IPS-18c (cell line): ENCODE data around the gene CDKAL1.

Experiments used
- H3K4me3 ChIP-seq: 2 replicates; pipeline ENCODE4 v1.7.0; 2013; ENCODE audit warnings: low read depth, mild to moderate bottlenecking, low read length, moderate library complexity; ENCODE audit not compliant: insufficient read depth
- H3K9me3 ChIP-seq: one replicate; pipeline ENCODE4 v1.6.1; 2013; ENCODE audit warnings: mild to moderate bottlenecking, low read length, moderate library complexity; ENCODE audit not compliant: control insufficient read depth, insufficient read depth

CDKAL1 gene

DNA sequence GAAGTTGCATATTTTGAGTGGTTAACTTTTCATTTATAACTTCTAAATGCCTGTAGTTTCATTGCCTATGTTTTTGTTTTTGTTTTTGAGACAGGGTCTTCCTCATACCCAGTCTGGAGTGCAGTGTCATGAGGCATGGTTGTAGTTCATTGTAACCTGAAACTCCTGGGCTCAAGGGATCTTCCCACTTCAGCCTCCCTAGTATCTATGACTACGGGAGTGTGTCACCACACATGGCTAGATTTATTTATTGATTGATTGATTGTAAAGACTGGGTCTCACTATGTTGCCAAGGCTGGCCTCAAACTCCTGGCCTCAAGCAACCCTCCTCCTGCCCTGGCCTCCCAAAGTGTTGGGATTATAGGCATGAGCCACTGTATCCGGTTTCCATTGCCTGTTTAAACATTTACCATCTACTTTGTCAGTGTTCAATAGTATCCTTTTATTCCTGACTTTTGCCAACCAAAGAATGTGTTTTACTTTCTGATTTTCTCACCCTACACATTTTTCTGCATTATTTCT, 144.6 kb downstream of the CDKAL1 start:
- H3K4me3 ChIP-seq = no peak overlapping the region
- H3K9me3 ChIP-seq = no peaks in the 10 kb centered on the region

DNA sequence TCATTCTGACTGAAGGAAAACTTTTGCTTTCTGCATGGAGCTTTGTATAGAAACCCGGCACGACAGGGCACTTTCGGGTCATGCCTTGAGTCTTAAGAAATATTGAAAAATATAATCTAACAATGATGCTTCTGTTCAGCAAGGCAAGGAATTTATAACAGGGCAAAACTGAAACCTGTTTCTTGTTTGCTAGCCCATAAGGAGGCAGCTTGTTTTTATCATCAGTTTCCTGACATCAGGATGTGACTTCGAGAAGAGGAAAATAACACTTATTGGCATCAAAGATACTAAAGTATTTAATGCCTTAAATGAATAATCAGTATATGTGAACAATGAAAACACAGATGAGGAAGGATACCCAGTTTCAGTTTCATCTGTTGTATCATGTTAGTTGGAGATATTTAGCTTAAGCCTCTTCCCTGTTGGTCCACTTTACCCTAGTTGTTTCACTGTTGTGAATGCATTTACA, 146.5 kb downstream of the CDKAL1 start:
- Histone ChIP-seq H3K4me3 (no peak overlapping the region), H3K9me3 (no peaks in the 10 kb centered on the region)

DNA sequence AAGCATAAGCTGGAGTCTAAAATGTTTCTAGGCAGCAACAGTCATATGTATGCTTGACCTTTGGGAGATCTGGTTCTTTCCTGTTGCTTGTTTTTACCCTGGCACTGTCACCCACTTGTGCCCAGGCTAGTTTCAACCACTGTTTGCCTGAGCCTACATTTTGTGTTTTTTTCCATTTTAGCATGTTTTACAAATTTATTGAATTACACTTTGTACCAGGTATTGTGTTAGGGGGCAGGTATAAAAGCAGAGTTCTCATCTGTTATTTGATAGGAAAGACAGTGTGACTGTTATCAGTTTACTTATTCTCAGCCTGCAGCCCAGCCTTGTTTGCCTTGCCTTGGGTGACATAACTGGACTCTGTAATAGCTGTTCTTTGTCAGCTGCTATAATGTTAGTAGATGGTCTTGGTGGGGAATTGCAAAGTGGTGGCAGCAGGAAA, 147.0 kb downstream of the CDKAL1 start:
- H3K9me3 ChIP-seq = no peaks in the 10 kb centered on the region
- no peak overlapping the region for H3K4me3 ChIP-seq

DNA sequence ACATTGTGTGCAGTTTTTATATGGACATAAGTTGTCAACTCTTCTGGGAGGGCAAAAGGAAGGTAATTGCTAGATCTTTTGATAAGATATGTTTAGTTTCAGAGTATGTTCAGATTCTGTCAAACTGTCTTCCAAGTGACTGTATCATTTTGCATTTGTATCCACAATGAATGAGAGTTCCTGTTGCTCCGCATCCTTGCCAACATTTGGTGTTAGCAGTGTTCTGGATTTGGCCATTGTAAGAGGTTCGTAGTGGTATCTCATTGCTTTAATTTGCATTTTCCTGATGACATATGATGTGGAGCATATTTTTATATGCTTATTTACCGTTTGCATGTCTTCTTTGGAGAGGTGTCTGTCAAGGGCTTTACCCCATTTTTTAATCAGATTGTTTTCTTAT, 150.2 kb downstream of the CDKAL1 start:
- Histone ChIP-seq H3K4me3 (no peak overlapping the region), H3K9me3 (no peaks in the 10 kb centered on the region)

DNA sequence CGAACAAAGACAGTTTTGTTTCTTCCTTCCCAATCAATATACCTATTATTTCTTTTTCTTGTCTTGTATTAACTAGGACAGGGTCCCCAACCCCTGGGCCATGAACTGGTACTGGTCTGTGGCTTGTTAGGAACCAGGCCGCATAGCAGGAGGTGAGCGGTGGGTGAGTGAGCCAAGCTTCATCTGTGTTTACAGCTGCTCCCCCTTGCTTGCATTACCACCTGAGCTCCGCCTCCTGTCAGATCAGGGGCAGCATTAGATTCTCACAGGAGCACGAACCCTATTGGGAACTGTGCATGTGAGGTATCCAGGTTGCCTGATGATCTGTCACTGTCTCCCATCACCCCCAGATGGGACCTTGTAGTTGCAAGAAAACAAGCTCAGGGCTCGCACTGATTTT, 151.9 kb downstream of the CDKAL1 start:
- no peaks in the 10 kb centered on the region for H3K9me3 ChIP-seq

DNA sequence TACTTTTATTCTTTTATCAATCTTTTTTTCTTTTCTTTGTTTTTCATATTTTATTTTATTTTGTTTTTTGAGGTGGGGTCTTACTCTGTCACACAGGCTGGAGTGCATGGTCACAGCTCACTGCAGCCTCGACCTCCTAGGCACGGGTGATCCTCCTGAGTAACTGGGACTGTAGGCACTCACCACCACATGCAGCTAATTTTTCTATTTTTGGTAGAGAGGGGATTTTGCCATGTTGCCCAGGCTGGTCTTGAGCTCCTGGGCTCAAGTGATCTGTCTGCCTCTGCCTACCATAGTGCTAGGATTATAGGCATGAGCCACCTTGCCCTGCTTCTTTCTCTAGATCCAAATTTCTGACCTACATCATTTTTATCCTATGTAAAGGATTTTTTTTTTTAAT, 153.2 kb downstream of the CDKAL1 start:
- Histone ChIP-seq H3K4me3 (no peak overlapping the region), H3K9me3 (no peaks in the 10 kb centered on the region)

More for the DNA sequence above, 151.9 kb downstream of the CDKAL1 start:
- no peak overlapping the region for H3K4me3 ChIP-seq

DNA sequence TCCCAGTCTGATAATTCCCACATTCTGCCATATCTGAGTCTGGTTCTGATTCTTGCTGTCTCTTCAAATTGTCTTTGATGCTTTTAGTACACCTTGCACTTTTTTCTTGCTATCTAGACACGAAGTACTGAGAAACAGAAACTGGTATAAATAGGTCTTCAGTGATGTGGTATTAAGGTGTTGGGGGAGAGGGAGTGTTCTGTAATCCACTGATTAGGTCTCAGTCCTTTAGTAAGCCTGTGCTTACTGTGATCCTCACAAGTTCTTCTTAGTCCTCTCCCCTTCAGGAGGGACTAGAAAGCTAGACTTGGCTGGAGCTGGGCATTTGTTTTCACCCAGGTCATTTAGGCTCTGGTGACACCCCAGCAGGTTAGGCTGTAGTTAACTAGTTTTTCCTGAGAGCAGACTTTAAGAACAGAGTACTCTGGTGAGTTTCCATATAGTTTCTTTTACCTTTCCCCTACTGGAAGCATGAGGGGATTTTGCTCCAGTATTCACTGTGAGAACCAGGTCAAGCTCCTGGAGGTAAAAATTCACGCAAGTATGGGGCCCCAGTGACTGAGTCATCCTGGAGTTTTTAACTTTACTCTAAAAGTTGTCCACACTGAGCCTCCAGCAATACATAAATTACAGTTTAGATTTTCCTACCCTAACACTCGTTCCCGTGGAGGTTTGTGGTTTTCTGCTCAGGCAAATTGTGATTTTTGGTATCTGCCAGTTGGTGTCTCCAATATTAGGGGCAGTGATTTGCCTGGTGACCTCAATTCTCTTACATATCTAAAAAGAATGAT, 154.6 kb downstream of the CDKAL1 start:
- no peaks in the 10 kb centered on the region for H3K9me3 ChIP-seq
- H3K4me3 ChIP-seq = no peak overlapping the region

DNA sequence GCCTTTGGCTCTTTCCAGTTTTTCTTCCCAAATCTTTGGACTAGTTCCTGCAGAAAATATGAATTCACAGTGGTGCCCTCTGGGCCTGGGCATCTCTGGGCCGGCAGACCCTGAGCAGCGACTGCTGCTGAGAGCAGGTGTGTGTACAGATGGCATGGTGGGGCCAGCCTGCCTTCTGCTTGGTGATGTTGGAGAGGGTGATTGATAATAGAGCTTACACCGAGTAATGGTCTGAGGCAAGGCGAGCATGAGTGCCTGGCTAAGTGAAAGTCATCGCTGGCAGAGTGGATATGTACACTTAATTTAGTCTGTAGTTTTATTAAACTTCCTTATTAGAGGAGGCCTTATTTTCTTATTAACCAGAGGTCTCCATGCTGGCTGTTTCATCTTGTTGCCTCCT, 156.9 kb downstream of the CDKAL1 start:
- no peaks in the 10 kb centered on the region for H3K9me3 ChIP-seq
- no peak overlapping the region for H3K4me3 ChIP-seq

DNA sequence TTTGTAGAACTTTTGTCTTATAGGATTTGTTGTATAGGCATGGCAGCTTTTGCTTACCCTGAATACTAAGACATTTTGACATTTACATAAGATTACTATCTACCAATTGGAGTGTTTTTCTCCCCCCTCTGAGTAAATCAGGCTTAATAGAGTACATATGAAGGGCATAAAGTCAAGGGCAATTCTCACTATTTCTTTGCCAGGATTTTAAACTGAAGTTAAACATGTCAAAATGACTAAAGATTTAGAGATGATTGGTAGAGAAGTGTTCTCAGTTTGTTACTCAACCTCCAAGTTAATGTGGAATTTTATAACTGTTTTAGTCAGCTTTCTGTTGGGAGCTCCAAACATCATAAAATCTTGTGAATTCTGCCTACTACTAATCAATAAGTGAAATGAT, 157.8 kb downstream of the CDKAL1 start:
- Histone ChIP-seq H3K4me3 (no peak overlapping the region), H3K9me3 (no peaks in the 10 kb centered on the region)

DNA sequence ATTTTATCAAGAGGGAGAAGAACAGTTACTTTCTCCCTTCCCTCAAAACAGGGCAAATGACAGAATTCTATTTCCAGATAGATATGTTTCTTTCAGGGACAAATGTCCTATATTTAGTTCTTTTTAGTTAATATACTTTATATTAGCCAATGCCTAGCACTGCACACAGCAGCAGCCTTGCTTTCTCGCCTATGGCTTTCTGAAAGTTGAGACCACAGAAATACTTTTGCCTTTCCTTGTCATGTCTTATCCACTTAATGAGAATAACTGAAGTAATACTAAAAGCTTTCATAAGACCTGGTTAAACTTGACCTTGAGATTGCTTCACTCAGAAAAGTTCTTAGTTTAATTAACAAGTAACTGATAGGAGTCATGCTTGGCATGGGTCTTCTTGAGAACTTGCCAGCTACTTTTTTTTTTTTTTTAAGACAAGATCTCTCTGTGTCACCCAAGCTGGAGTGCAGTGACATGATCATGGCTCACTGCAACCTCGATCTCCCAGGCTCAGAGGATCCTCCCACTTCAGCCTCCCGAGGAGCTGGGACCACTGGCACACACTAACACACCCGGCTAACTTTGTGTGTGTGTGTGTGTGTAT, 159.3 kb downstream of the CDKAL1 start:
- no peaks in the 10 kb centered on the region for H3K9me3 ChIP-seq
- no peak overlapping the region for H3K4me3 ChIP-seq

DNA sequence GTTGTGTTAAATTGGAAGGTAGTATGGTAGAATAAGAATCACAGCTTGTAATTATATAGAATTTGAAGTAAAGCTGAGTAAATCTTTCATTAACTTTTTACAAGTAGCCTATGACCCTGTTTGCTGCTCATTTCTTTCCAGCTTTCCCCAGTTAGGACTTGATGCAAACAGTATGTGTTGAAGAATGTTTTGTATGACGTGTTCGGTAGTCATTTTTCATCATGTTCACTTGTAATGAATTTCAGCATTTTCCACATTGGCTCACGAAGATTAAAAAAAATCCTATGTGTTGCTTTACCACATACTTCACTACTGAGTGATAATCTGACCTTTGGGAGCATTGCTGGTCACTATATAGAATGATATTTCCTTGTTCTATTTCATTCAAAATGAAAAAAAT, 162.4 kb downstream of the CDKAL1 start:
- no peaks in the 10 kb centered on the region for H3K9me3 ChIP-seq
- no peak overlapping the region for H3K4me3 ChIP-seq

DNA sequence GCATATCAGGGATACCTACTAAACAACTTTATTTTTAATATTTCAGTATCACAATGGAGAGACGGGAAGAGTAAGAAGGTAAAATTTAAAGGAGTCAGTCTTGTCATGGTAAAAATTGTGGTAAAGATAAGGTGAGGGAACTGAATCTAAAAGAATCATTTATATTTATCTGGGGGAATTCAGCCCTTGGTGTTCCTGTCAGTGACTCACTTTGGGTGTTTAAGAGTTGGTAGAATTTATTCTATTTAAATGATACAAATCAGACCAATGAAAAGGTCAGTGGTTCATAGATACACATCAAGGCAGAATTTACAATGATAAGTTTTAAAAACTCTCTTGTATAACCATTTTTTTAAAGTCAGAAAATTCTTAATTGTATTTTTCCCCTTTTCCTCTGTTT, 164.4 kb downstream of the CDKAL1 start:
- H3K9me3 ChIP-seq = no peaks in the 10 kb centered on the region
- H3K4me3 ChIP-seq = no peak overlapping the region

DNA sequence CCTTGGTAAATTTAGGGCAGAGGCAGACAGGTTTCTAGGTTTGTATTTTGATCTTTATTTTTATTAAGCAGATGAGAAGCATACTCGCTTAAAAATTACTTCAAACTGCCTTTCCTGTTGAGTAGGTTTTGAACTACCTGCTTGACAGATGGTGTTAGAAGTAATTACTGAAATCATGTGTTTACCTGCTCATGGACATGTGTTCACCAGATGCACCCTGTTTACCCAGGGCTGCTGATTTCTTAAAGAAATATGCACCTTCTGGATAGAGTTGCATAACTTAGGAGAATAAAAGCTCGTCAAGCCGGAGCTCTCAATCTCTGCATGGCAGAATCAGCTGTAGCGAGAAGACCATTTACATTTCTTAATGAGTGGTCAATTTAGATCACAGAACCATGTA, 165.1 kb downstream of the CDKAL1 start:
- Histone ChIP-seq H3K4me3 (no peak overlapping the region), H3K9me3 (no peaks in the 10 kb centered on the region)

DNA sequence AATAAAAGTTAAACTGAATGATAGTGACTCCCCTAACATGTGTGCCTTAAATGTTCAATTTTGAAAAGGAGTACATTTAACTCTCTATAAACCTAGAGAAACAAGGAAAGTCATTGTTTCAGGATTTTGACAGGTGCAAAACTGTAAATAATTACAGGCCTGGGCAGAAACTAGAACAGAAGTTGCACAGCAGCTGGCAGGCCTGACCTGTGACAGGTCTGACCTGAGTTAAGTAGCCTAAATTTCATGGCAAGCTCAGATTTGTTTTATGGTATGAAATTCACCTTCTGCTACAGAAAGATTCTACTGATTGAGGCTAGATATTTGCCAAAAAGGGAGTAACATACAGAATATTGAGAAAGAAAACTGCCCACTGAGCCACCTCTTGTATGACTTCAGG, 166.1 kb downstream of the CDKAL1 start:
- Histone ChIP-seq H3K4me3 (no peak overlapping the region), H3K9me3 (no peaks in the 10 kb centered on the region)

DNA sequence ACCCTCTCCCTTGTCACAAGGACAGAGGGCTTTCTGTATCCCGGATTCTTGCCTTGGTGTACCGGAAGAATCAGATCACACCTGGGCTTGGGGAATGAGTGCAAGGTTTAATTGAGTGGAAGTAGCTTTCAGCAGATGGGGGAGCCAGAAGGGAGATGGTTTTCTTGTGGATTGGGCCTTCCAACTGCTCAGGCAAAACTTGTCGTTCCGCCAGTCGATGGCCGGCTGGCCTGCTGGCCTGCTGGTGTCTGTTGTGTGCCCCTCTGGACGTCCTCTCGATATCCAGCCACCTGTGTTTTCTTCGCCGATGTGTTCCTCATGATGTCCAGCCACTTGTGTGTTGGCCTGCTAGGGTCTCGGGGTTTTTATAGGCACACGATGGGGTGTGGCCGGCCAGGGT, 168.1 kb downstream of the CDKAL1 start:
- Histone ChIP-seq H3K4me3 (no peak overlapping the region), H3K9me3 (no peaks in the 10 kb centered on the region)

DNA sequence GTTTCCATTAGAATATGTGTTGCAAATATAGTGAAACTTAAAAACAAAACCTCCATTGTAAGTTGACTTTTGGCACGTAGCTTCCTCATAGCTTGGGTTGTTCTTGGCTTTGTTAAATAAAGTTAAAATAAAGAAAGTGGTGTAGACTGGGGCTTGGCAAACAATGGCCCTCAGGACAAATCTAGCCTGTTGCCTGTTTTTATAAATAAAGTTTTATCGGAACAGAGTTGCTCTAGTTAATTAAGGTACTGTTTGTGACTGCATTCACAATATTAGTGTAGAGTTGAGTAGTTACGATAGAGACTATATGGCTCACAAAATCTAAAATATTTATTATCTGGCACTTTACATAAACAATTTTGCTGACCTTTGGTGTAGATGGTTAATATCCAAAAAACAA, 168.8 kb downstream of the CDKAL1 start:
- Histone ChIP-seq H3K4me3 (no peak overlapping the region), H3K9me3 (no peaks in the 10 kb centered on the region)

DNA sequence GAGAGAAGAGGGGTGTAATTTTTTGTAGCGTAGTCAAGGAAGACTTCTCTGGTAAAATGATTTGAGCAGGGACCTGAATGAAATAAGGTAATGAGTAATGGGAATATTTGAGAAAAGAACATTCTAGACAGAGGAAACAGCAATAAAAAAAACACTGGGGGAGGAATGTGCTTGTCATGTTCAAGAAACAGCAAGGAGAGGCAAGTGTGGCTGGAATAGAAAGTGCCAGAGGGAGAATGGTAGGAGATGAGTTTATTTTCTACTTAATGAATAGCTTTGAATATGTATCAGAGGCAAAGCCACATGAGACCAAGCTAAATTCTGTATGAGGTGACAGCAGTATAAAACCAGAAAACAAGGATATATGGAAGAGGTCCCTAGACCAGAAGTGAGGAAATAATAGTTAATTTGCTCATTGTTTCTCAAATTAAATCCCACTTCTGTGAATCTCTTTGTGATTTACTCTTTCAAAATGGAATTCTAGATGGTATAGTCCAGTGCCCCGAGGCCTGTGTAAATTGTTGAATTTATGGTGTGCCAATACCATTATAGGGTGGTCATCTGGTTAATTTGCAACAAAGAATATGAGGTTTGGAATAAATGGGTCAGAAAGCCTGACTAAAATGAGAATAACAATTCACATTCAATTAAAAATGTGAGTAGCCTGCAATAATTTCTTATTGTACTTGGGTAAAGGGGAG, 170.2 kb downstream of the CDKAL1 start:
- H3K4me3 ChIP-seq = no peak overlapping the region
- H3K9me3 ChIP-seq = no peaks in the 10 kb centered on the region

DNA sequence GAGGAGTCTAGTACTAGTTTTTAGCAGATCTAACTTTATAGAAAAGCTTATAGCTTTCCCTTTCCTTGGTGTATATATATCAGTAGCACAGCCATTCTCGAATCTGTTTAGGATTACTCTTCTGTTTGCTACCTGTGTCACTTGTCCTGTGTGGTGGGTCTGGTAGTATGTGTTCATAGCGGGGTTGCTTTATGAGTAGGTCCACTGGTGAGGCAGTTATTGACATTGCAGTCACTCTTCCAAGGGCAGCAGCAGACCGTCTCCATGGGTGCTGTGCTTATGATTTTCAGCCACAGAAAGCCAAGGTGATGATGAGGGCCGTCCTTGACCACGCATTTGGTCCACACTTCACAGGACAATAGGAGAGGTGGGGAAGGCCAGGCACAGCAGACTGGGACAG, 171.5 kb downstream of the CDKAL1 start:
- Histone ChIP-seq H3K4me3 (no peak overlapping the region), H3K9me3 (no peaks in the 10 kb centered on the region)
